ENCODE results near the gene RNF220.

DNA sequence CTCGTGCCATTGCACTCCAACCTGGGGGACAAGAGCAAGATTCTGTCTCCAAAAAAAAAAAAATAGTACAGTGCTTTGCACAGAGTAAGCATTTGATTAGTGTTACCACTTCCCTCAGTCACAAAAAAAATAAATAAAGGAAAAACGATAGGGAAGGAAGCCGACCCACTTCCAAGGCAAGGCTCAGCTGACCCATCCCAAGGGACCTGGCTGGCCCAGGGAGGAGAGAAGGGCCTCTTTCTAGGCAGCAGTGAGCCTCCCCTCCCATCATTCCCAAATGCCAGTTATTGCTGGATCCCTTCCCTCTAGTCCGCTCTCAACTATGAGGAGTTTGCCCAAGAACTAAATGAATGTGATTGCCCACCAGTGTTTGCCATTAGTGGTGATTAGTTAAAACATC, 191.5 kb downstream of the RNF220 start:
- TF ChIP-seq EZH2 (IDR thresholded peaks at IDR 0.05) (no peak), POLR2AphosphoS5 (IDR thresholded peaks at IDR 0.05; ENCODE audit: borderline replicate concordance, low read depth, low read length) (no peak), FOXP2 (optimal IDR thresholded peaks at IDR 0.05; ENCODE audit: control extremely low read depth, extremely low read length, insufficient read depth) (no peak)

Data from SK-N-MC (cell line).